H9 (cell line): ENCODE results near the gene MYBBP1A. TPM values are rescaled to one million over a fixed set of nuclear protein-coding genes. Genes with fewer than 3 reads are reported as not detected.

ENCODE experiments used
- DNase-seq: peaks from one replicate; pipeline ENCODE4 v3.0.0-alpha.2; 2017
- H2AFZ ChIP-seq: one replicate; pipeline ENCODE4 v1.6.1; 2013; ENCODE audit warnings: mild to moderate bottlenecking, low read length, control low read depth, moderate library complexity
- H2AK5ac ChIP-seq: 2 replicates; pipeline ENCODE4 v1.6.1; 2013; ENCODE audit warnings: low read length, control low read depth, mixed read lengths; ENCODE audit not compliant: insufficient read length
- H2BK120ac ChIP-seq: one replicate; pipeline ENCODE4 v1.6.1; 2013; ENCODE audit warnings: low read depth, mild to moderate bottlenecking, low read length, control low read depth, inconsistent platforms; ENCODE audit not compliant: poor library complexity, severe bottlenecking
- H2BK12ac ChIP-seq: 2 replicates; pipeline ENCODE4 v1.6.1; 2013; ENCODE audit warnings: low read length, control low read depth, mixed read lengths, low read depth; ENCODE audit not compliant: insufficient read length
- H2BK15ac ChIP-seq: 2 replicates; pipeline ENCODE4 v1.6.1; 2013; ENCODE audit warnings: low read depth, low read length, control low read depth
- H2BK20ac ChIP-seq: one replicate; pipeline ENCODE4 v1.6.1; 2013; ENCODE audit warnings: low read depth, mild to moderate bottlenecking, low read length, control low read depth, inconsistent platforms; ENCODE audit not compliant: poor library complexity, severe bottlenecking
- H2BK5ac ChIP-seq: 2 replicates; pipeline ENCODE4 v1.6.1; 2013; ENCODE audit warnings: low read length, control low read depth, mixed read lengths; ENCODE audit not compliant: insufficient read length
- H3K14ac ChIP-seq: 2 replicates; pipeline ENCODE4 v1.6.1; 2013; ENCODE audit warnings: low read length, control low read depth; ENCODE audit not compliant: insufficient read depth
- H3K18ac ChIP-seq: 2 replicates; pipeline ENCODE4 v1.6.1; 2013; ENCODE audit warnings: low read depth, mild to moderate bottlenecking, mixed read lengths, low read length, control low read depth; ENCODE audit not compliant: insufficient read length
- H3K23ac ChIP-seq: 2 replicates; pipeline ENCODE4 v1.6.1; 2013; ENCODE audit warnings: low read length, control low read depth, mixed read lengths, low read depth; ENCODE audit not compliant: insufficient read length
- H3K23me2 ChIP-seq: 2 replicates; pipeline ENCODE4 v1.6.1; 2013; ENCODE audit warnings: low read depth, mild to moderate bottlenecking, mixed read lengths, low read length, control low read depth; ENCODE audit not compliant: insufficient read length, poor library complexity, severe bottlenecking
- H3K27ac ChIP-seq: 2 replicates; pipeline ENCODE4 v1.5.1; 2013; ENCODE audit warnings: low read length, control low read depth, mixed read lengths, low read depth; ENCODE audit not compliant: insufficient read length
- H3K27me3 ChIP-seq: 2 replicates; pipeline ENCODE4 v1.6.1; 2013; ENCODE audit warnings: low read length, control low read depth, inconsistent platforms; ENCODE audit not compliant: insufficient read depth
- H3K4ac ChIP-seq: 2 replicates; pipeline ENCODE4 v1.6.1; 2013; ENCODE audit warnings: low read depth, mild to moderate bottlenecking, control low read depth, inconsistent platforms, low read length, moderate library complexity
- H3K4me1 ChIP-seq: 2 replicates; pipeline ENCODE4 v1.6.1; 2013; ENCODE audit warnings: low read length, control low read depth, inconsistent platforms; ENCODE audit not compliant: insufficient read depth
- H3K4me2 ChIP-seq: 2 replicates; pipeline ENCODE4 v1.6.1; 2013; ENCODE audit warnings: low read length, control low read depth, mixed read lengths; ENCODE audit not compliant: insufficient read length, insufficient read depth
- H3K56ac ChIP-seq: 2 replicates; pipeline ENCODE4 v1.6.1; 2013; ENCODE audit warnings: low read depth, mild to moderate bottlenecking, mixed read lengths, low read length, control low read depth; ENCODE audit not compliant: insufficient read length
- H3K79me1 ChIP-seq: 2 replicates; pipeline ENCODE4 v1.6.1; 2013; ENCODE audit warnings: low read depth, mild to moderate bottlenecking, moderate library complexity, low read length, control low read depth, inconsistent platforms; ENCODE audit not compliant: insufficient read depth, poor library complexity, severe bottlenecking
- H3K79me2 ChIP-seq: 2 replicates; pipeline ENCODE4 v1.6.1; 2013; ENCODE audit warnings: low read length, control low read depth, inconsistent platforms; ENCODE audit not compliant: insufficient read depth
- H3K9ac ChIP-seq: 2 replicates; pipeline ENCODE4 v1.6.1; 2013; ENCODE audit warnings: low read length, control low read depth, mixed read lengths; ENCODE audit not compliant: insufficient read length; ENCODE audit errors: extremely low read depth
- H3K9me3 ChIP-seq: one replicate; pipeline ENCODE4 v1.6.1; 2013; ENCODE audit warnings: low read depth, low read length, inconsistent platforms; ENCODE audit not compliant: control insufficient read depth
- H3T11ph ChIP-seq: one replicate; pipeline ENCODE4 v1.6.1; 2013; ENCODE audit warnings: mild to moderate bottlenecking, low read length, control low read depth, inconsistent platforms
- H4K20me1 ChIP-seq: one replicate; pipeline ENCODE4 v1.6.1; 2013; ENCODE audit not compliant: control insufficient read depth, insufficient read length, insufficient read depth
- H4K5ac ChIP-seq: 2 replicates; pipeline ENCODE4 v1.6.1; 2013; ENCODE audit warnings: low read depth, mild to moderate bottlenecking, mixed read lengths, low read length, control low read depth; ENCODE audit not compliant: insufficient read length
- H4K8ac ChIP-seq: replicated peaks from 2 replicates; pipeline ENCODE4 v1.6.1; 2013; ENCODE audit warnings: low read length, control low read depth, mixed read lengths, low read depth; ENCODE audit not compliant: insufficient read length
- H4K91ac ChIP-seq: 2 replicates; pipeline ENCODE4 v1.6.1; 2013; ENCODE audit warnings: low read depth, mild to moderate bottlenecking, moderate library complexity, mixed read lengths, low read length, control low read depth; ENCODE audit not compliant: insufficient read length
- H3K27ac Mint-ChIP-seq, 3 experiments: 2 replicates in 2 of 3; 3 replicates in 1 of 3; pipeline ENCODE4 v1.8.0; 2020 to 2021; ENCODE audit warnings: mixed read lengths in 3 of 3, mild to moderate bottlenecking in 1 of 3, moderate library complexity in 1 of 3
- H3K27me3 Mint-ChIP-seq: 2 replicates; pipeline ENCODE4 v1.8.0; 2021; ENCODE audit warnings: low read depth, mild to moderate bottlenecking, moderate library complexity, mixed read lengths
- H3K36me3 Mint-ChIP-seq, 3 experiments: 2 replicates in 2 of 3; 3 replicates in 1 of 3; pipeline ENCODE4 v1.8.0; 2020 to 2021; ENCODE audit warnings: low read depth in 3 of 3, mixed read lengths in 3 of 3; ENCODE audit not compliant: insufficient read depth in 1 of 3
- H3K4me1 Mint-ChIP-seq, 2 experiments: 2 replicates each; pipeline ENCODE4 v1.8.0; 2020; ENCODE audit warnings: mixed read lengths in 2 of 2
- H3K4me3 Mint-ChIP-seq, 2 experiments: 2 replicates in 1 of 2; 3 replicates in 1 of 2; pipeline ENCODE4 v1.8.0; 2020 to 2021; ENCODE audit warnings: mild to moderate bottlenecking in 2 of 2, mixed read lengths in 2 of 2, moderate library complexity in 1 of 2
- H3K9me3 Mint-ChIP-seq, 2 experiments: 2 replicates in 1 of 2; 3 replicates in 1 of 2; pipeline ENCODE4 v1.8.0; 2020; ENCODE audit warnings: mild to moderate bottlenecking in 2 of 2, mixed read lengths in 2 of 2, moderate library complexity in 1 of 2
- WGBS: extraction: QIAGEN DNeasy Blood & Tissue Kit; methylation state at CpG from one replicate; pipeline ENCODE4 v1.1.7; 2013; ENCODE audit warnings: missing lambda C conversion rate, low lambda C conversion rate, mixed read lengths; ENCODE audit not compliant: insufficient read length; ENCODE audit errors: extremely low coverage; 5-methylcytosine and 5-hydroxymethylcytosine counted together
- total RNA-seq: library from RNA; stranded (reverse); gene quantifications from 2 replicates; pipeline ENCODE4 v1.2.1, GENCODE V29; 2021
- TF ChIP-seq, protein P1 (sequence below): fragments of 200-600 bp; sonication (generic); conservative IDR thresholded peaks from 3 replicates; pipeline ENCODE4 v1.8.0; 2021; ENCODE audit warnings: antibody characterized with exemption, mild to moderate bottlenecking

MYBBP1A gene
- total RNA-seq, 1 experiment from 2014 or later: 181 TPM

- no peaks in the 10 kb centered on the region for H3K79me1 ChIP-seq
- H2BK20ac ChIP-seq: no peak overlapping the region
- Mint-ChIP-seq H3K27ac (no peak overlapping the region; a peak in 2 of 7 replicates), H3K36me3 (no peaks in the 10 kb centered on the region), H3K9me3 (no peaks in the 10 kb centered on the region; a peak in 1 of 5 replicates), H3K27me3 (peaks cover 25% of the 10 kb centered on the region), H3K4me3 (no peak overlapping the region), H3K4me1 (peaks cover 7 to 20% of the 10 kb centered on the region in 2 experiments)
- H2BK5ac ChIP-seq: no peak overlapping the region
- no peak overlapping the region for H3K18ac ChIP-seq
- no peaks in the 10 kb centered on the region for H3K27me3 ChIP-seq
- H3K14ac ChIP-seq: no peak overlapping the region; the same call in 1 of the 2 replicates
- no peak overlapping the region for H2AFZ ChIP-seq
- H3K9me3 ChIP-seq: no peaks in the 10 kb centered on the region
- H3T11ph ChIP-seq: no peak overlapping the region
- H3K23me2 ChIP-seq: no peaks in the 10 kb centered on the region
- no CpG with 5 or more reads among the region's 31 CpGs for WGBS
- H2BK12ac ChIP-seq: no peak overlapping the region
- no peak overlapping the region for H3K23ac ChIP-seq
- H4K20me1 ChIP-seq: no peaks in the 10 kb centered on the region
- H3K79me2 ChIP-seq: no peaks in the 10 kb centered on the region
- no peak overlapping the region for H3K4ac ChIP-seq
- no peak overlapping the region for H3K56ac ChIP-seq
- H2BK15ac ChIP-seq: no peak overlapping the region
- H4K91ac ChIP-seq: no peak overlapping the region
- H4K8ac ChIP-seq: no peak overlapping the region
- no peak overlapping the region for H2BK120ac ChIP-seq
- DNase-seq: no peak
- no peak overlapping the region for H3K4me2 ChIP-seq
- H4K5ac ChIP-seq: no peak overlapping the region
- no peak overlapping the region for H2AK5ac ChIP-seq
- H3K4me1 ChIP-seq: no peaks in the 10 kb centered on the region
- H3K27ac ChIP-seq: no peak overlapping the region
- TF ChIP-seq, protein P1, sequence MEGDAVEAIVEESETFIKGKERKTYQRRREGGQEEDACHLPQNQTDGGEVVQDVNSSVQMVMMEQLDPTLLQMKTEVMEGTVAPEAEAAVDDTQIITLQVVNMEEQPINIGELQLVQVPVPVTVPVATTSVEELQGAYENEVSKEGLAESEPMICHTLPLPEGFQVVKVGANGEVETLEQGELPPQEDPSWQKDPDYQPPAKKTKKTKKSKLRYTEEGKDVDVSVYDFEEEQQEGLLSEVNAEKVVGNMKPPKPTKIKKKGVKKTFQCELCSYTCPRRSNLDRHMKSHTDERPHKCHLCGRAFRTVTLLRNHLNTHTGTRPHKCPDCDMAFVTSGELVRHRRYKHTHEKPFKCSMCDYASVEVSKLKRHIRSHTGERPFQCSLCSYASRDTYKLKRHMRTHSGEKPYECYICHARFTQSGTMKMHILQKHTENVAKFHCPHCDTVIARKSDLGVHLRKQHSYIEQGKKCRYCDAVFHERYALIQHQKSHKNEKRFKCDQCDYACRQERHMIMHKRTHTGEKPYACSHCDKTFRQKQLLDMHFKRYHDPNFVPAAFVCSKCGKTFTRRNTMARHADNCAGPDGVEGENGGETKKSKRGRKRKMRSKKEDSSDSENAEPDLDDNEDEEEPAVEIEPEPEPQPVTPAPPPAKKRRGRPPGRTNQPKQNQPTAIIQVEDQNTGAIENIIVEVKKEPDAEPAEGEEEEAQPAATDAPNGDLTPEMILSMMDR: no peak
- no peak overlapping the region for H3K9ac ChIP-seq
These were observed 42.8 kb downstream of the MYBBP1A start for GRCh38 chr17:4512156-4513112.
